ENCODE measurements around the gene NTF3.

The NTF3 gene

DNA sequence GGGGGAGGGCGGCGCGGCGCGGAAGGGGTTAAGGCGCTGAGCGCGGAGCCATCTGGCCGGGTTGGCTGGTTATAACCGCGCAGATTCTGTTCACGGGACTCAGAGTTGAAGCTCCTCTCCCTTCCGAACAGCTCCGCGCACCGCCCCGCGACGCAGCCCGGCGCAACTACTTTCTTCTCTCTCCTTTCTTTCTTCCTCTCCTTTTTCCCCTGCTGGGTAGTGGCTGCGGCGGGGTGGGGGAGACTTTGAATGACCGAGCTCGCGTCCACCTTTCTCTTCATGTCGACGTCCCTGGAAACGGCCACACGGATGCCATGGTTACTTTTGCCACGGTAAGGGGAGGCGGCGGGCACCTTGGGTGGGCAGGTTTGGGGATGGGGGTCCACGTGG lies at the start of gene NTF3:
Gene NTF3, plus strand, starts transcription at position 98 of the 390 bp plus-strand sequence. Its CDS starts 217 bp downstream, at position 315.
- no peak for DNase-seq (ENCODE audit: low read depth)

DNA sequence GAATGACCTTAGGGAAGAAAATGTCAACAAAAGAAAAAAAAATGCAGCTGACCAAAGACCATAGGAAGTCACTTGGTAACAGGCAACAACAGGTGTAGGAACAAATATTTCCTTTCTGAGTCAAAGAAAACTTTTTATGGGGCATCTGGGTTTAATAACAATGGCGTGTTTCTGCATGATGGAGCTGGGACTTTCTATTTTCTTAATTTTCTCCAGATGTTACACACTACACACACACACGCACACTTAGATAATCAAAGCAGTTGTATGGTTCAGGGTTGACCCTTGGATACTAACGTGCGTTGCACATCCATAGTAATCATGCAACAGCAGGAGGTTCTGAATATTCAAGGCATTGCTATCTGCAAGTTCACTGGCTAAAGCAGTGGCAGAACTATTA lies 47.9 kb upstream of the NTF3 start:
- no peak for DNase-seq (ENCODE audit: low read depth)

DNA sequence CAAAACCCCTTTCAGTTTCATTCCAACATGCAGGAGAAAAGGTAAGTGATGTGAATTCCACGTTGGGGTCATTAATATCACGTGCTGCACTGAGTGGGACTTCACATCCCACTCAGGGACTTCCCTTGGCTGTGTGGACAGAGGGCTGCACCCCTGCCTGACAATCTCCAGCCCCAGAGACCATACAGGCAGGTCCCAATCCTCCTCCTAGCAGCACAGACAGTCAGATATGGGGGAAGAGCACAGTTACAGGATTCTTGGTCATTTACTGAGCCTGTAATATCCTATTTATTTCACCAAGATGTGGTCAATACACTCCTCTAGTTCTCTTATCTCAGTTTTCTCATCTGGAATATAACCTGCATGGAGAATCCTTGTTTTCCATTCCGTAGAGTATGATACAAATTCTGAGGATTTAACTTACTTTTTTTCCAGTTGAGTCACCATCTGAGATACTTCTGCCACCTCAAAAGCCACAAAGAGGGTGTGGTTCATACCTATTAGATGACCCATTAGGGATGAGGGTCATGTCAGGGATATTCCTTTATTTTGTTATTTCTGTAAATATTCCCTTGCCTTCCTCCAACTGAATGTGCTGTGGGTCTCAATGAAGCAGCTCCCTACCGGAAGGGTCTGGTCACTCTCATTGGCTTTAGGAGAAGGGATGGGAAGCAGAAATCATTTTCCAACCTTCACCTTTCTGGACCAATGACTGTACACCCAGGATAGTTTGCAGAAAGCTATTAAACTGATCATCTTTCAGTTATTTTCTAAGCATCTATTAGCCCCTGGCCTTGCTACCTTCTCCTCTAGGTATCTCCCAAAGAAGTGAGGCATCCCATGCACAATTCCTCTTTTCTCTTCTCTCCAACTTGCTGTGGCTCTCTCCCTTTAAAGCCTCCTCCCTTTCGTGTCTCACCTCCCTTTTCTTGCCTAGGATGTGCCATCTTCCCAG lies 43.0 kb upstream of the NTF3 start:
- DNase-seq (ENCODE audit: low read depth) = no peak

DNA sequence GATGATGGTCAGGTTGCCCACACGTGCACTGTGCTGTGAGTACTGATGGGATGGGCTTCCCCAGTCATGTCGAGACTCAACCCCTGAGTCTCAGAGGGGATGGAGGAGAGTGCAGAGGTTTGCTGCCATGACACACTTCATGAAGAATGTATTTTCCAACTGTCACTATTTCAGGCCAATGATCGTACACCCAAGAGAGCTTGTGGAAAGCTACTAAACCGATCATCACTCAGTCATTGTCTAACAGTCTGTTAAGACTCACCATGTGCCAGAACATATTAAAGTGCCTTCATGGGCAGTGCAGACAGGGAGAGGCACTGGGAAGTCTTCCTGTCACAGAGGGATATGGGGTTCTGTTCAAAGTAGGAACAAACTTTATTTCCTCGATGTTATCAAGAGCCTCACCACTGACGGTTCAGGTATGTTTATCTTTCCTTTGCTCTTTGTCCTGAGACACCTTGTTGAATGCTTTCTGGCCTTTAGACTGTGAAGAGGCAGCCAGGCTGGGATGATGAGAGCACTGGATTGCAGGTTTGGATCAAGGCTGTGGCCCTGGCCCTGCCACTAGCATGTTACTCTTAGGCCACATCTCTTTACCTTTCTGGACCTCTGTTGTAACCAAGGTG lies 41.6 kb upstream of the NTF3 start:
- no peak for DNase-seq (ENCODE audit: low read depth)

GRCh38 chr12:5391653-5392052 lies 40.3 kb upstream of the NTF3 start:
- DNase-seq (ENCODE audit: low read depth) = no peak

GRCh38 chr12:5392961-5393360 lies 38.9 kb upstream of the NTF3 start:
- no peak for DNase-seq (ENCODE audit: low read depth)

DNA sequence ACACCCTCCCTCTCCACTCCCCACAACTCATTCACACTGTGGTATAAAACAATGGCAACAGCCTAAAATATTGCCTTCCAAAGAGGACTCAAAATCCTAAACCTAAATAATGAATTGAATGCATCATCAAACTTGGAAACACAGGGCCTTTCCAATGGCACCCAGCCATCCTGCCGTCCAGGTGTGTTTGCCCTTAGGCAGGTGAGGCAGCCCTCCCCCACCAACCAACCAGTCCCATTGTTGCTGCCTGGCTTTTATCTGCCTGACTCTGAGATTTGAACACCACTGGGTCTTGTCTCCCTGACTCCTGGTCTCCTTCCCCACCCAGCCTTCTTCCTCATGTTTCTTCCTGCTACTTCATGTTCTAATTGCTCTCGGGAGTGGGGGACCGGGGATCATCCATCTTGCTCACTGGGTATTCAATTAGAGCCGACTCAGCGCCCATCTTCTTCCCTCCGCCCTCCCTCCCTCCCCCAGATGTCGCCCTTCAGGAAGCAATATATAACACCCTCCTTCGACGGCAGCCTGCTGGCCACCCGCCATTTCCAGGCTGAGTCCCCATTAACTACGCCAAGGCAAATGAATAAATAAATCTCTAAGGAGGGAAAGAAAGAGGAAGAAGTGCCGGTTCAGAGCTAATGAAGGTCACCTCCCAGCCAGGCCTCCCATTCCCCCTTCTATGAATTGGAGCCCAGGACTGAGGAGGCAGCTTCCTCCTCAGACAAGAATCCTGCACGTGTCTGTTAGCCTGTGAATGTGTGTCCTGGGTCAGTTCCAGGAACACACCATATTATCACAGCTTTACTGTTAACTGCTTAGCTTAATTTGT lies 36.3 kb upstream of the NTF3 start:
- DNase-seq (ENCODE audit: low read depth) = no peak

- no peak for DNase-seq (ENCODE audit: low read depth)
Observed at GRCh38 chr12:5396541-5396940, 35.4 kb upstream of the NTF3 start.

DNA sequence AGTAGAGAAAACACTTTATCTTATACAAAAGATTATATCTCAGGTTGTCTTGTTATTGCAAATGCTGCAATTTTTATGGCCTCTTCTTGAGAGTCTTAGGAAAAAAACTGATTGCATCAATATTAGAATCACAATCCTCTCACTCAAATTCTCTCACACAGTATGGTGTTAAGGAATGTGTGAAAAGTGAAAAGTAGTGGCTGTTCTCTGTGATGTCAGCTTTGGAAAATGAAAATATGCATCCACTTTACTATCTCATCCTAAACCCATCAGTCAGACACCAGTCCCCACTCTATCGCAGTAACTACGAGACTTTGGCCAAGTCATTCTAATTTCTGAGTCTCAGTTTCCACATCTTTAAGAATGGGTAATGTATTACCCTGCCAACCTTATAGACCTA lies 32.6 kb upstream of the NTF3 start:
- DNase-seq (ENCODE audit: low read depth) = no peak

GRCh38 chr12:5402009-5402935 lies 29.6 kb upstream of the NTF3 start:
- DNase-seq (ENCODE audit: low read depth) = no peak

DNA sequence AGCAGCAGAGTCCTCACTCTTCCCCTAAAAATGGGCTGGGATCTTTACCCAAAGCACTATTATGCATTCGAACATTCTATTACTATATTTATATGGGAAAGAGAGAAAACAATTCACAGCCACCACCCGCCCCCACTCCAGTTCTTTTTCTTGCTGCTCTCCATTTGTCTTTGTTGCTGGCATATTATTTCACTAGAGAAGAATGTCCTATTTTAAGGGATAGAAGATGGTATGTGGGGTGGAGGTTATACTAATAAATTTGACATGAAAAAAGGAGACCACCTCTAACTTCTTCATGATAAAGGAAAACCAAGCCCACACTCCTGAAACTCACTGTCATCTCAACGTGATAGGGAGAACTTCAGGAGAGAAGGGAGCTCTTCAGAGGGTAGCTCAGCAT lies 28.5 kb upstream of the NTF3 start:
- no peak for DNase-seq (ENCODE audit: low read depth)

DNA sequence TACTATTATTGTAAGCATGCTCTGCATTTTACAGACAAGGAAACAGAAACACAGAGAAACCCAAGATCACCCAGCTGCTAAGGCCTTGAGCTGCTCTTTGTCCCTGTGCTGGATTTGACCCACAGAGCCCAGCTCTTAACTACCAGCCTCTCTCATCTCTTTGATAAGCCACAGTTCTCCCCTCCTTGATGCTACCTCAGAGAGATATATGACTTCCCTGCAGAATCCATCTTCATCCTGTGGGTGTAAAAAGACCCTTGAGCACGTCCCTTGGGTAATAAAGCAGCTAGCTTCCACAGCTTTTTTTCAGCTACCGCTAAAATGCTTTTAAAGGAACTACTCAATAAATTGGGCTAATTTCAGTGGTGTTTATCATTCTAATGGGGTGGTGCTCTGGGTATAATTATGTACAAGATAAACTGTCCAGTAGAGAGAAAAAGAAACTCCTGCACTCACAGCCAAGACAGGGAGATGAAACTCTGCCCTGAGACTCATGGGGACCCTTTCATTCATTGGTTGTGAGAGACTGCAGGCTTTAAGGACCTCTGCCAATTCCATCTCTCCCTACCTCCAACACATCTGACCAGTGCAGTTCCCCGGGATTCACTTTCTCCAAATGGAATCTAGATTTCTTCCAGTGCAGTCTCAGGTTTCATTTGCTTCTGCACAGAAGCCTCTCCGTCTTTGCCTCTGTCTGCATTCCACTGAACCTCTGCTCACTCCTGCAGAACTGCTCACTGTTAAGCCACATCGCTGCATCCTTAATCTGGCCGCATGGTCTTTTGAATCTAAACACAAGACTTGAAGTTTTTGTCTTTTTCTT lies 24.7 kb upstream of the NTF3 start:
- no peak for DNase-seq (ENCODE audit: low read depth)

DNA sequence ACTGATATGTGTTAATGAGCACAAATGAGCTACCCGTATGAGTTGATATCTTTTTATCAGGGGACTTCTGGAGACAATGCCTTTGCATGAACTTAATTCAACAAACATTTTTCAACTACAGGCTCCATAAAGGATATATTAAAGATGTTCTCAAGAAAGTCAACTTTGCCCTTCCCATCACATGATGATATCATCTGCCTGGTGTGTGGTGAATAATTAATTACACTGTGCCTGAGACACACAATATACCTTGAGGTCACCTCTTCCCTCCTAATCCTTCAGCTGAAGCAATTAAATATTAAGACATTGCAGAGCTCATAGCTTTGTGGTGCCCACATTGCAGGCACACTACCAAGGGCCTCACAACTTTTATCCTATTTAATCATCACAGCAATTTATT lies 22.3 kb upstream of the NTF3 start:
- no peak for DNase-seq (ENCODE audit: low read depth)

DNA sequence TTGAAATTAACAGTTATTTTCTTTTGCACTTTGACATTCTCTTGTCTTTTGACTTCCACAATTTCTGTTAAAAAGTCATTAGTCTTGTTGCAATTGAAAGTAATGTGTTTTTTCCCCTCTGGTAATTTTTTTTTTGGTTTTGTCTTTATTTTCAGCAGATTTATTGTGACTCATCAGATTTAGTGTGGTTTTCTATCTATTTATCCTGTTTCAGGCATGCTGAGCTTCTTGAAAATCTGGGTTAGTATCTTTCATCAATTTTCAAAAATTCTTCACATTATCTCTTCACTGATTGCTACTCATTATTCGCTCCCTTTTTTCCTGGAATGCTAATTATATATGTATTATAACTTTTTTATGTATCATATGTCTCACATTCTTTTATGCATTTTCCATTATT lies 15.3 kb upstream of the NTF3 start:
- no peak for DNase-seq (ENCODE audit: low read depth)

DNA sequence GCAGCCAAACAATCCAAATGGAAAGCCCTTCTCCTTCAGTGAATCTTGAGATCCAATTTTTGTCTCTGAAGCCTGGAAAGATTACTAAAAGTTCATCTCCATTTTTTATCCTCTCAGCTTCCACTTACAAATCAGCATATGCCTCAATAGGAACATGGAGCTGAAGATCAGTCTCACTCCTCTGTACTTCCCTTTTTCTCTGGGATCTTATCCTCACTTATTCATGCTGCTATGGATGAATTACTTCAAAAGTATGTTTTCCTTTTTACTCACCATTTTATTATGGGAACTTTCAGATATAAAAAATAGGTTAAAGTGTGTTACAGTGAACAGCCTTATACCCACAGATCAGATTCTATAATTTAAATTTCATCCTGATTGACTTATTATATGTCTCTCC lies 14.4 kb upstream of the NTF3 start:
- DNase-seq (ENCODE audit: low read depth) = no peak

- no peak for DNase-seq (ENCODE audit: low read depth)
Observed at GRCh38 chr12:5428332-5429221, 3.3 kb upstream of the NTF3 start.

DNA sequence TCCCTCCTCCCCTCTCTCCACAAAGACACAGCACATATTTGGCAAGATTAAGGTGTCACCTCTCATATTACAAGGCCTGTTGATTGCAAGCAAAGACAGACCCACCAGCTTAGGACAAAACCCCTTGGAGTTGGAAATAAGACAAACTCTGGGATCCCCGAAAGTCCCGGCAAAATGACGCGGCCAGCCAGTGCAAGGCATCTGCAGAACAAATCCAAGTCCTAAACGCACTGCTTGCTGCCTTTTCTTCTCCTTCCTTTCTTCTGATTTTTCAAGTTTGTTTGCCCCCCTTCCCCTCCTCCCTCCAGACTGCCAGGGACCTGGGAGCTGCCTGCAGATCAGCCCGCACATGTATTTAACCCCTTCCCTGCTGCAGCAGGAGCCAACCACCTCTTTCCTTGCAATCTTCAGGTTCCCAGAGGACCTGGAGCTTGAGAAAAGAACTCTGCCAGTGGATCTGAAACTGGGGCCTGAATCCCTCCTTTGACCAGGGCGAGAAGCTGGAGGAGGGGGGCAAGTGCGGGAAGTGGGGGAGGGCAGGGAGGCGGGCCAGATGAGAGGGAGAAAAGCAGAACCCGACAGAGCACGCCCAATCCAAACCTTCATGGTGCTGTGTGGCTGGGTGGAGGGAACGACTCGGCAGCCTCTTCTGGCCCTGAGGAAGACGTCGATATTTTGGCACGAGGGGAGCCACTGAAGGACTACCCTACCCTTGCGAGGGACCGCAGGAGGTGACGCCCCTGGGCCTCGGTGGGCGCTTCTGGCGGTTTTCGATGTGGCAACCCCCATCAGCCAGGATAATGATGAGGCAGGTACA lies 2.0 kb upstream of the NTF3 start:
- DNase-seq (ENCODE audit: low read depth) = no peak

Measured in CMK (cell line).